ENCODE data around the gene UCN2. TPM values are rescaled to one million over a fixed set of nuclear protein-coding genes. Genes with fewer than 3 reads are reported as not detected.

The UCN2 gene
- total and polyA plus RNA-seq, 2 of the 4 experiments (the other 2 are of a cell fraction) = 0.54 to 2.7 TPM

DNA sequence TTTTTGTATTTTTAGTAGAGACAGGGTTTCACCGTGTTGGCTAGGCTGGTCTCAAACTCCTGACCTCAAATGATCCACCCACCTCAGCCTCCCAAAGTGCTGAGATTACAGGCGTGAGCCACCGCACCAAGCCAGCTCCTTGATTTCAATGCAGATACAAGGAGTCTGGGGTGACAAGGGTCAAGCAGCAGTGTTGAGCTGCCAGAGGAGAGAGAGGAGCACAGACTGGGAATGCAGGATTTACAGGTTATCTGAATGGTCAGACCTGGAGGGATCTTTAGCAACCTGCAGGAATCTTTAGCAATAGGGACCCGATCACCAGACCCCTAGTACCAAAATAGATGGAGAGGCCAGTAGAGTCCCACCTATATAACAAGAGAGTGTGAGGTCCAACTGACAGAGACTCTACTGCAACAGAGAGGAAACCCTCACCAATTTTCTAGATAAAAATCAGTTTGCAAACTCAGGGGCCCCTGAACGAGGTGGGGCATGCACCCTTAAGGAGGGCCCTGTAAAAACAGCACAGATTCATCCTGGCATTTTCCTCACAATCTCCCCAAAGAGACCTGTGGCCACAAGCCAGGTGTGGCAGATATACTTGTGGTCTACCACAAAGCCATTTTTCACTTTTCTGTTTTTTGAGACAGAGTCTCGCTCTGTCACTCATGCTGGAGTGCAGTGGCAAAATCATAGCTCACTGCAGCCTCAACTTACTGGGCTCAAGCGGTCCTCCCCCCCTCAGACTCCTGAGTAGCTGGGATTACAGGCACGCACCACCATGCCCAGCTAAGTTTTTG, 49.0 kb downstream of the UCN2 start:
- dilution Hi-C loops (cut with HindIII; ENCODE audit: low sequenced_read_pairs, unreplicated experiment) (no loop called here), in situ Hi-C loops (cut with MboI; ENCODE audit: low sequenced_read_pairs) (no loop called here), intact Hi-C loops (cut with micrococcal nuclease) (no loop called here)
- Histone ChIP-seq H3K4me1 (ENCODE audit: control insufficient read depth, insufficient read depth, low read length) (0 out of 2 replicates have a peak, but pooled peaks cover 2% of the 10 kb centered on the region), H2AK9ac (replicated peaks; ENCODE audit: low read depth, low read length, poor library complexity) (no peak overlapping the region), H3K18ac (ENCODE audit: low read depth, low read length) (no peak overlapping the region), H2BK15ac (ENCODE audit: low read depth, low read length) (no peak overlapping the region), H3K36me3 (ENCODE audit: control insufficient read depth, insufficient read depth, low read length) (peaks cover 3% of the 10 kb centered on the region), H4K5ac (ENCODE audit: low read depth, low read length) (no peak overlapping the region), H3K9me1 (ENCODE audit: insufficient read depth, low read length) (no peaks in the 10 kb centered on the region), H3K14ac (replicated peaks; ENCODE audit: low read depth, low read length) (no peak overlapping the region), H2BK5ac (ENCODE audit: low read depth, low read length, poor library complexity, severe bottlenecking) (no peak overlapping the region), H3K23ac (ENCODE audit: low read depth, low read length) (no peak overlapping the region), H3K9ac (ENCODE audit: low read depth, low read length) (no peak overlapping the region), H2AFZ (replicated peaks; ENCODE audit: low read length, poor library complexity) (no peak overlapping the region), H4K8ac (ENCODE audit: low read depth in 2 of 2, low read length in 2 of 2) (no peak overlapping the region), H2AK5ac (ENCODE audit: low read depth, low read length) (no peak overlapping the region), H3K4me3 (ENCODE audit: insufficient read depth, low read depth, low read length) (no peak overlapping the region), H2BK120ac (ENCODE audit: low read depth, low read length) (no peak overlapping the region), H3K27ac (ENCODE audit: insufficient read depth, low read length) (no peak overlapping the region), H3K79me1 (ENCODE audit: low read depth in 1 of 2, low read length in 2 of 2) (no peaks in the 10 kb centered on the region), H3K56ac (ENCODE audit: extremely low read depth, insufficient read depth, low read length) (no peak overlapping the region), H3K4me2 (ENCODE audit: low read depth, low read length) (no peak overlapping the region), H3K27me3 (ENCODE audit: control insufficient read depth, insufficient read depth, low read length) (no peaks in the 10 kb centered on the region), H4K91ac (ENCODE audit: insufficient read depth, low read depth, low read length) (no peak overlapping the region), H3K9me3 (ENCODE audit: control insufficient read depth, insufficient read depth, low read length) (no peaks in the 10 kb centered on the region), H3K4ac (ENCODE audit: low read depth, low read length) (no peak overlapping the region), H2BK20ac (ENCODE audit: low read depth, low read length) (no peak overlapping the region), H4K20me1 (ENCODE audit: insufficient read depth, low read length) (no peaks in the 10 kb centered on the region)
- CTCF ChIA-PET = no interaction called here
- 100% methylated on average over 2 of the region's 8 CpGs; no CpG with 5 or more reads in 1 of the 2 experiments for WGBS, 2 experiments (ENCODE audit: extremely low coverage in 2 of 2, insufficient read length in 1 of 2)
- TF ChIP-seq MAZ (IDR thresholded peaks at IDR 0.05; ENCODE audit: borderline replicate concordance, low read depth, low read length) = no peak
- no peak for TF ChIP-seq MAFK (IDR thresholded peaks at IDR 0.05; ENCODE audit: low read depth, low read length)
- TF ChIP-seq, protein P1, sequence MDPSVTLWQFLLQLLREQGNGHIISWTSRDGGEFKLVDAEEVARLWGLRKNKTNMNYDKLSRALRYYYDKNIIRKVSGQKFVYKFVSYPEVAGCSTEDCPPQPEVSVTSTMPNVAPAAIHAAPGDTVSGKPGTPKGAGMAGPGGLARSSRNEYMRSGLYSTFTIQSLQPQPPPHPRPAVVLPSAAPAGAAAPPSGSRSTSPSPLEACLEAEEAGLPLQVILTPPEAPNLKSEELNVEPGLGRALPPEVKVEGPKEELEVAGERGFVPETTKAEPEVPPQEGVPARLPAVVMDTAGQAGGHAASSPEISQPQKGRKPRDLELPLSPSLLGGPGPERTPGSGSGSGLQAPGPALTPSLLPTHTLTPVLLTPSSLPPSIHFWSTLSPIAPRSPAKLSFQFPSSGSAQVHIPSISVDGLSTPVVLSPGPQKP (IDR thresholded peaks at IDR 0.05; ENCODE audit: borderline replicate concordance, low read depth, low read length) = no peak
- TF ChIP-seq, protein P2, sequence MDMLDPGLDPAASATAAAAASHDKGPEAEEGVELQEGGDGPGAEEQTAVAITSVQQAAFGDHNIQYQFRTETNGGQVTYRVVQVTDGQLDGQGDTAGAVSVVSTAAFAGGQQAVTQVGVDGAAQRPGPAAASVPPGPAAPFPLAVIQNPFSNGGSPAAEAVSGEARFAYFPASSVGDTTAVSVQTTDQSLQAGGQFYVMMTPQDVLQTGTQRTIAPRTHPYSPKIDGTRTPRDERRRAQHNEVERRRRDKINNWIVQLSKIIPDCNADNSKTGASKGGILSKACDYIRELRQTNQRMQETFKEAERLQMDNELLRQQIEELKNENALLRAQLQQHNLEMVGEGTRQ (IDR thresholded peaks at IDR 0.05; ENCODE audit: low read depth, low read length) = no peak
- no peak for TF ChIP-seq RFX5 (IDR thresholded peaks at IDR 0.05; ENCODE audit: low read depth, low read length)
- no peak for TF ChIP-seq CEBPB (IDR thresholded peaks at IDR 0.05; ENCODE audit: low read depth, low read length)
- TF ChIP-seq SMC3 (IDR thresholded peaks at IDR 0.05; ENCODE audit: low read depth, low read length) = no peak
- TF ChIP-seq BHLHE40 (IDR thresholded peaks at IDR 0.05; ENCODE audit: low read depth, low read length) = no peak
- no peak for TF ChIP-seq RAD21 (IDR thresholded peaks at IDR 0.05; ENCODE audit: low read length)
- no peak for TF ChIP-seq NFE2L2 (IDR thresholded peaks at IDR 0.05; ENCODE audit: low read depth, low read length)
- BruUV-seq (replicated peaks) = no TSS peak
- ATAC-seq (ENCODE audit: low read depth) (no peak), DNase-seq (no peak)
- POLR2A ChIA-PET (ENCODE audit: unreplicated experiment) = no interaction called here
